GM12891 (cell line): ENCODE results near the gene TCAP.

Experiments
- PAX5 ChIP-seq: IDR thresholded peaks from 2 replicates; pipeline ENCODE4 v1.6.1; 2011; ENCODE audit warnings: low read length, moderate library complexity, mild to moderate bottlenecking; ENCODE audit not compliant: insufficient read depth, severe bottlenecking
- POLR2A ChIP-seq: IDR thresholded peaks from 2 replicates; pipeline ENCODE4 v1.6.1; 2011; ENCODE audit warnings: low read depth, low read length, control low read depth
- POLR2AphosphoS5 ChIP-seq: IDR thresholded peaks from 2 replicates; pipeline ENCODE4 v1.6.1; 2011; ENCODE audit warnings: low read depth, low read length, control low read depth
- TAF1 ChIP-seq: IDR thresholded peaks from 2 replicates; pipeline ENCODE4 v1.6.1; 2011; ENCODE audit warnings: low read depth, low read length, control low read depth

DNA sequence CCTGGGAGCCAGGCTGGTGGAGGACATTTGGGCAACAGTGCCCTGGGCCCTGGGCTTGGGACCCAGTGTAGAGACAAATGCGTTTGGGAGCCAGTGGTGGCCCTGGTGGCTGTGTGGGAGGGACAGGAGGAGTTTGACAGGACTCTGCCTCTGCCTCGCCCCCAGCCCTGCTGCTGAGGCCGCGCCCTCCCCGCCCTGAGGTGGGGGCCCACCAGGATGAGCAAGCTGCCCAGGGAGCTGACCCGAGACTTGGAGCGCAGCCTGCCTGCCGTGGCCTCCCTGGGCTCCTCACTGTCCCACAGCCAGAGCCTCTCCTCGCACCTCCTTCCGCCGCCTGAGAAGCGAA is 11.9 kb upstream of the TCAP start:
- TF ChIP-seq POLR2A (no peak), POLR2AphosphoS5 (no peak), PAX5 (no peak), TAF1 (no peak)
